GM10847 (cell line): ENCODE results near the gene PTPRE.

Experiments
- POLR2A ChIP-seq: IDR thresholded peaks from 2 replicates; pipeline ENCODE4 v1.6.1; 2011; ENCODE audit not compliant: insufficient read length; ENCODE audit errors: extremely low read depth

PTPRE gene

DNA sequence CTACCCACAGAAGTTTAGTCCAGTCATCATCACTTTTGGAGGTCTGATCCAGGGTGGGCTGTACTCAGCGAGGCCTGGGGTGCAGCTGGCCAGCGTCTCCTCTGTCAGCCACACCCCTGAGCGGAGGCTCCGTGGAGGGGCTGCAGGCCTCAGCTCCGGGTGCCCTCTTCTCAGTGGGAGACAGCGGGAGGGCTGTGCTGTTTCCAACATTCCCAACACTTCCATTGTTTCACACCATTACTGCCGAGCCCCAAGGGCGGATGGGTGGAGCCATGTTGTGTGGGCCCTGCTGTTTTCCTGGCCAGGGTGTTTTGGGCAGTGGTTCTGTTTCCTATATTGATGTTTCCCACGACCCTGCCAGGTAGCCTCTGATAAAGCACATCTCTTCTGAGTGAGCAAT is 124.3 kb downstream of the PTPRE start:
- TF ChIP-seq POLR2A, result no peak

DNA sequence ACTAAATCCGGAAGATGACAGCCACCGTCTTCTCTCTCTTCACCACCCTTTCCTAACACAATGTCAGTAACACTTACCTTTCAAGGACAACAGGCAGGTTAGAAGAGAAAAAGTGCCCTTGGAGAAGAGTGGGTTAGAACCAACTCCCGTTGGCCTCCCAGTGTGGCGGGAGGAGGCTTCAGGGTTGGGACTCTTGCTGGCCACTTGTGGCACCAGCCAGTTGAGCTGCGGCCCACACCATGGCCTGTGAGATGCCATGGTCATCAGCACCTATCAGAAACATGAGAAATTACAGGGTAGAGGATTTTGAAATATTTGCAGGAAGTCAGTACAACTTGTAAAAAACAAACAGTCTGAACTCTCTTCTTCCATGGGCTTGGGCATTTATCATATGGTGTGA is 125.6 kb downstream of the PTPRE start:
- no peak for TF ChIP-seq POLR2A

DNA sequence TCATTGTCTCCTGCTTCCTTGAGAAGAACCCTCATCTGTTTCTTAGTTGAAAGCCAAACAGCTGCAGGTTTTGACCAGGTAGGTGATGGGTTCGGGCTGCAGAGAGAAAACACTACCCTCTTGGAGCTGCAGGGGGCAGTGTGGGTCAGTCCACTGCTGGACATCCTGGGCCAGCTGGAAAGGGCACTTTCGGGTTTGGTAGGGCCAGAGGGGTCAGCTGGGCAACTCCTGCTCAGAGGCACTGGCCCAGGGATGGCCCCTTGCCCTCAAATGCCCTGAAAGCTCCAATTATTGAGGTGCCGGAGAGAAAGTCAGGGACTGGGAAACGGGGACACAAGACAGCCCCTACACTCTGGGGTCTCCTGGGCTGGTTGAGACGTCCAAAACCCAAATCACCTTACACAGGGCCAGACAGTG is 128.7 kb downstream of the PTPRE start:
- TF ChIP-seq POLR2A, result no peak

GRCh38 chr10:128036011-128036615 is 129.2 kb downstream of the PTPRE start:
- TF ChIP-seq POLR2A, result no peak

DNA sequence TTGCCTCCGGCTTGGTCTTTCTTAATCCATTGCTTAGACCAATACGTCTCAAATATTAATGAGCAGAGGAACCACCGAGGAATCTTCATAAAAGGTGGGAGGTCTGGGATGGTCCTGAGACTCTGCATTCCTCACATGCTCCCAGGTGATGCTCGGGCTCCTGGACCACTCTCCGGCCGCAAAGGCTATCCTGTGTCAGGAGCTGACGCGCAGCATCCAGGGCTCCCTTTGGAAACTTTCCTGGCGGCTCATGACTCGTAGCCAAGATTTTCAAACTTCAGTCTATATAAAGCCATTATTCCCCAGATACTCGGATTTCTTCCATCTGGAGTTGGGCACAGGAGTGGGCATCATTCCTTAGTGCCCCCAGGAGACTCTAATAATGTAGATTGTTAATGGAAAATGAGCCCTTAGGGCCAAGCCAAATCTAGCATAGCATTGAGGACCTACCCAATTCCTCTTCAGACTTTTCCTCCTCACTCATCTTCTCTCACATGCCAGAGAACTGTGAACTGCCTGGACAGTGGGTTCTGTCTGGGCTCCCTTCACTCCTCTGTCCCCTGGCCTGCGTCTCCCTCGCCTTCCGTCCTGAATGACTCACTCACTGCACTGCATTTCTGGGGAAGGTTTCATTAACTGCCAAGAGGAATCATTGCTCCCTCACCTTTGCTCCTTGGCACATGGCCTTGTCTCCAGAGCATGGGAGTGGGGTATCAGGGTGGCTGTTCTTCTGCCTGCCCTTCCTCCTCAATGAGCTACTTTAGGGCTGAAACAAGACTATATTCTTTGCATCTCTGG is 130.0 kb downstream of the PTPRE start:
- no peak for TF ChIP-seq POLR2A

- no peak for TF ChIP-seq POLR2A
Measured at GRCh38 chr10:128040096-128040495, 133.2 kb downstream of the PTPRE start.

- TF ChIP-seq POLR2A, result no peak
Measured at GRCh38 chr10:128040681-128041080, 133.8 kb downstream of the PTPRE start.

DNA sequence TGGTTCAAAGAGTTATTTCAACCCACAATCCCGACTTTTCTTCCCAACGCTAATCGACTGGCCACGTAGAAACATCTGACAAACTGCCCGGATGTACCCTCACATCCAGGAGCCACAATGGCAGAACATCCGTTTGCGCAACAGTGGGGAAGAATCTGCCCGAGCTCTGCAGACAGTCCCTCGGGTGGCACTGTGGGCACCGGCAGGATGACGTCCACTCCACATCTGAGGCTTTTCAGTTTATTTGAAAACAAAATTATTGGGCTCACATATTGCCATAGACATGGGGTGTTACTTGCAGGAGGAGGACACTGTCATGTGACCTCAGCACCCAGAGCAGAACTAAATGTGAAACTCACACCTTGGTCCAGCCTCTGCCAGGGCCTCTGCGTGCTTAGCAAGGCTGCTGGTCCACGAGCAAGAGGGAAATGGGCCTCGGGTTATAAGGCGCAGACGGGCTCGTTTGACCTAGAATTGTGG is 135.3 kb downstream of the PTPRE start:
- no peak for TF ChIP-seq POLR2A

- no peak for TF ChIP-seq POLR2A
Measured at GRCh38 chr10:128043259-128044045, 136.5 kb downstream of the PTPRE start.

GRCh38 chr10:128044186-128044585 is 137.3 kb downstream of the PTPRE start:
- no peak for TF ChIP-seq POLR2A

GRCh38 chr10:128044961-128045832 is 138.3 kb downstream of the PTPRE start:
- TF ChIP-seq POLR2A, result no peak

DNA sequence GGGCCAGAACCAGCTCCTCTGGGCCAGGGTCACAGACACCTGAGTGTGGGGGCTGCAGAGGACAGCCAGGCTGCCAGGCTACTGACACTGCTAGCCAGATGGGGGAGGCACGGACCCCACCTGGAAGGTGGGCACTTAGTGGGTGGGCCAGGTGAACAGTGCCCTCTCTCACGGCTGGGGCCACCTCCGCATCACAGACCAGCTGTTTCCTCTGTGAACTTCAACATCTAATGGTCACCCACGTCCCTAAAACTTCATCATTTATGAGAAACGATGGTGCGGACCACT is 138.9 kb downstream of the PTPRE start:
- TF ChIP-seq POLR2A, result no peak

DNA sequence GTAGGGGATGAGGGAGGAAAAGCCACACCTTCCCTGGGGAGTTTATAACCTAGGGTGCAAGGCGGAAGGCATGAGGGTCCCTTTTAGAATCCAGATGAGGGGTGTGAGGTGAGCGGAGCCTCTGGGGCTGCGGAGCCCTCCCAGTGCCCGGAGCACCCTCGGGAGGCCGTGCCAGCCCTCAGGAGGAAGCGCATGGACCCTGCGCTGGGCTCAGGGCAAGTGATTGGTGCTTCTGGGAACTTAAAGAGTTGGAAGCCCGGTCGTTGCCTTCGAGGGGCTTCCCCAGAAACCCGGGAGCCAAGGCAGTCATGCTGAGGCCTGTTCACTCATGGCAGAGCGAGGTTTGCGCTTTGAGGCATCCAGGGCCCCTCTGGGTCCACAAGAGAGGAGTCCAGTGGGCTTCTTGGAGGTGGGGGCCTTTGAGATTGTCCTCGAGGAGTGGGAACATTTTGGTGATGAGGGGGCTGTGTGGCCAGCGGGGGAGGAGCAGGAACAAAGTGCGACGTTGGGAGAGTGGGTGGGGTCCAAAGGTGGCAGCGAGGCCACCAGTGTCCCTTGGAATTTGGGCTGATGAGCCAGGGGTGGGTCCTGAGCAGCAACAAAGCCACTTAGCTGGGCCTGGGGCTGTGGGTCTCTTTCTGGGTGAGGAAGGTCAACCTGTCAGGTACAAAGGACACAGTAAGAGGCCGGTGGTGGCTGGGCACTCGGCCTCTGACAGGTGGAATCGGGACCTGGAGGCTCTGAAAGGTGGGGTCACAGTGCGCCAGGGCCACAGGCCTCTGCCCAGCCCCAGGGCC is 139.5 kb downstream of the PTPRE start:
- no peak for TF ChIP-seq POLR2A

DNA sequence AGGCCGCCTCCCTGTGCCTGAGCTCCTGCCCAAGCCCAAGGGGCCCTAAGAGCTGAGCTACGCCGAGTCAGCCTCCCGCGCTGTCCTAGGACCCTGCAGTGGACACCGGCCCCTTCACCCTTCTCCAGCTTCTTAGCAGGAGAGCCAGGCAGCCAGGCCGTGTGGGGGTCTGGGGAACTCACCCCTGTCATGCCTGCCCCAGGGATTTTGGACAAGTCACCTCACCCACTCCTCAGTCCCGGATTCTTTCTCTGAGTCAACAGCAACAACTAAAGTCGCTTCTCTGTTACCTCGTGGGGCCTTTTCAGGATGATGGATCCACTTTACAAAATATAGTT is 140.0 kb downstream of the PTPRE start:
- no peak for TF ChIP-seq POLR2A
